HUES6 (cell line): Measurements from ENCODE around the gene MGLL.

Source experiments
- H3K27ac ChIP-seq: 2 replicates; pipeline ENCODE4 v1.7.0; 2013; ENCODE audit warnings: low read depth, mild to moderate bottlenecking, low read length, inconsistent platforms
- H3K27me3 ChIP-seq: 2 replicates; pipeline ENCODE4 v1.6.1; 2013; ENCODE audit warnings: low read length; ENCODE audit not compliant: control insufficient read depth, insufficient read depth
- H3K36me3 ChIP-seq: 2 replicates; pipeline ENCODE4 v1.6.1; 2013; ENCODE audit warnings: low read length; ENCODE audit not compliant: control insufficient read depth, insufficient read depth
- H3K4me1 ChIP-seq: 2 replicates; pipeline ENCODE4 v1.6.1; 2013; ENCODE audit warnings: low read length; ENCODE audit not compliant: control insufficient read depth, insufficient read depth
- H3K4me3 ChIP-seq: 2 replicates; pipeline ENCODE4 v1.5.1; 2013; ENCODE audit warnings: low read depth, low read length
- H3K9ac ChIP-seq: one replicate; pipeline ENCODE4 v1.6.1; 2013; ENCODE audit warnings: mild to moderate bottlenecking, low read length
- H3K9me3 ChIP-seq: 2 replicates; pipeline ENCODE4 v1.6.1; 2013; ENCODE audit warnings: low read depth, low read length; ENCODE audit not compliant: control insufficient read depth, insufficient read depth

Gene MGLL

GRCh38 chr3:127812151-127812550, 10.2 kb downstream of the MGLL start:
- no peak overlapping the region for H3K9ac ChIP-seq
- no peaks in the 10 kb centered on the region for H3K36me3 ChIP-seq
- H3K9me3 ChIP-seq: peaks cover 5% of the 10 kb centered on the region; the same call in 1 of the 2 replicates
- no peak overlapping the region for H3K27ac ChIP-seq
- H3K27me3 ChIP-seq: peaks cover 2% of the 10 kb centered on the region; the same call in 1 of the 2 replicates
- H3K4me3 ChIP-seq: no peak overlapping the region
- H3K4me1 ChIP-seq: no peaks in the 10 kb centered on the region

DNA sequence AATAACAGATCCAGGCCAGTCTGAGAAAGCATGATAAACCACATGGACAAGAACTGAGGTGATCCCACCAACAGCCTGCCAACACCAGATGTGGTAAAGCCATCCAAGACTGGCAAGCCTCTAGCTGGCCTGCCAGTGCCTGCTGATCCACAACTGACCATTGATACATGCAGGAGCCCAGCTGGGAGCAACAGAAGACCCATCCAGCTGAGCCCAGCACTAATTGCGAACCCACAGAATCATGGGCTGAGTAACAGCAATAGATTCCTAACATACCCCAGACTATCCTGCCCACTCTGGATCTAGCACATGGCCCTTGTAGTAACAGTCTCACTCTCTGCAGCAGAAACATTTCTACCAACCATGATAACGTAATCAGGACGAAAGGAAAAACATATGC, 10.6 kb downstream of the MGLL start:
- Histone ChIP-seq H3K9ac (no peak overlapping the region), H3K4me1 (no peaks in the 10 kb centered on the region), H3K9me3 (peaks cover 5% of the 10 kb centered on the region; the same call in 1 of the 2 replicates), H3K27ac (no peak overlapping the region), H3K27me3 (peaks cover 2% of the 10 kb centered on the region; the same call in 1 of the 2 replicates), H3K4me3 (no peak overlapping the region), H3K36me3 (no peaks in the 10 kb centered on the region)

DNA sequence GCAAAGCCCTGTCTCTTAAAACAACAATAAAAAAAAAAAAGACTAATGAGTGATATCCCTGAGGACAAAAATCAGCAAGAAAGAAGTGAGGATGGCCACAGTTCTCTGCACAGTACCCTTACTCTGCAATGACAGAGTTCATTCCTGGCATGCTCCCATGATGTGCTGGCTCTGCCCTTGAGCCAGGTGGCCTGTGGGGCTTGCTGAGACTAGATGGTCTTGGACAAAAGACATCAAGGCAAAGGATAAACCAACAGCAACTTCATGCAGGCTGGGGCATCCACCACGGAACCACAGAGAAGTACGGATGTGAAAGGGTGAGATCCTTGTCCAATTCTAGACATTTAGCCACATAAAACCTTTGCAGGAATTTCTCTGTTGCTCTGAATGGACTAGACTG, 12.7 kb downstream of the MGLL start:
- Histone ChIP-seq H3K4me1 (no peaks in the 10 kb centered on the region), H3K9me3 (no peaks in the 10 kb centered on the region), H3K4me3 (no peak overlapping the region), H3K9ac (no peak overlapping the region), H3K36me3 (no peaks in the 10 kb centered on the region), H3K27me3 (peaks cover 2% of the 10 kb centered on the region; the same call in 1 of the 2 replicates), H3K27ac (no peak overlapping the region)

DNA sequence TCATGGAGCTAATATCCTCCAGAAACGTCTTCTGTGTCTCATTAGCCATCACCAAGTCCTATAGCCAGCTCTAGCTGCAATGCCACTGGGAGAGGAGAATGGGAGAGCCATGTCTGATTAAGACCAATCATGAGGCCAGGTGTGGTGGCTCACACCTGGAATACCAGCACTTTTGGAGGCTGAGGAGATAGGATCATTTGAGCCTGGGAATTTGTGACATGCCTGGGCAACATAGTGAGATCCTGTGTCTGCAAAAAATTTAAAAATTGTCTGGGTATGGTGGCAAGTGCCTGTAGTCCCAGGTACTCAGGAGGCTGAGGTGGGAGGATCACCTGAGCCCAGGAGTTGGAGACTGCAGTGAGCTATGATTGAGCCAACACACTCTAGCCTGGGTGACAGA, 13.1 kb downstream of the MGLL start:
- no peaks in the 10 kb centered on the region for H3K9me3 ChIP-seq
- no peak overlapping the region for H3K9ac ChIP-seq
- no peaks in the 10 kb centered on the region for H3K36me3 ChIP-seq
- H3K4me3 ChIP-seq: no peak overlapping the region
- no peak overlapping the region for H3K27ac ChIP-seq
- peaks cover 2% of the 10 kb centered on the region; the same call in 1 of the 2 replicates for H3K27me3 ChIP-seq
- no peaks in the 10 kb centered on the region for H3K4me1 ChIP-seq

DNA sequence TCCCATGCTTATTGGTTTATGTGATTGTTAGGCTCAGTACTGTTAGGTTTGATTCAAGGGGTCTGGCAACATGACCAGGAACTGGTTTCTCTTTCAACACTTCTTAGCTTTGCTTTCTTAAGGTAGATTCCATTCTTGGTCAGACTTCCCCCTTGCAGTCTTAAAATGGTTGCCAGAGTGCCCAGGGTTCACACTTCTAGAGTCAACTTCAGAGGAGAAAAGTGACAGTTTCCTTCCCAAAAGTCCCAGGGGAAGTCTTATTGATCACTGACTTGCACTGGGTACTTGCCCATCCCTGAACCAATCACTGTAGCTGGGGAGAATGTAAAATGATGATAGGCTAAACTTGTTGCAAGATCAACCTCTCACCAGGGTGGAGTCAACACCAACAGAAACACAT, 14.1 kb downstream of the MGLL start:
- Histone ChIP-seq H3K9ac (no peak overlapping the region), H3K27ac (no peak overlapping the region), H3K9me3 (no peaks in the 10 kb centered on the region), H3K27me3 (peaks cover 2% of the 10 kb centered on the region; the same call in 1 of the 2 replicates), H3K36me3 (no peaks in the 10 kb centered on the region), H3K4me1 (no peaks in the 10 kb centered on the region), H3K4me3 (no peak overlapping the region)

GRCh38 chr3:127805026-127805753, 17.1 kb downstream of the MGLL start:
- Histone ChIP-seq H3K9ac (no peak overlapping the region), H3K27me3 (no peaks in the 10 kb centered on the region; the same call in 1 of the 2 replicates), H3K36me3 (no peaks in the 10 kb centered on the region), H3K4me3 (no peak overlapping the region), H3K4me1 (no peaks in the 10 kb centered on the region), H3K27ac (no peak overlapping the region), H3K9me3 (no peaks in the 10 kb centered on the region)

DNA sequence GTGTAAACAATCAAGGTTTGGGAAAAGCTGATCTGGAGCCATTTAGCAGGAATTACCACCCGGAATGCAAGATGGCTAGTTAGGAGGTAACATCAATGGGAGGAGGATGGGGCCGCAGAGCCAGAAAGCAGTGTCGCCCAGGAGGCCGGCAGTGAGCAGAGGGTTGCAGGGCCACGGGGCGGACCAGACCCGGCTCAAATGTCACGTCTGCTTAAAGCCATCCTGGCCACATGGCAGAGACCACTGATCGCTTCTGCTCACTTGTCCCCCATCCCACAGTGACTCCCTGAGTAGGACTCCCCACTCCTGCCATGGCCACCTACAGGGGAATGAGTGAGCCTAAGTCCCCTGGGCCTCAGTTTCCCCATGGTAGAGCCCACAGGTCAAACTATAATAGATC, 18.2 kb downstream of the MGLL start:
- Histone ChIP-seq H3K9ac (no peak overlapping the region), H3K27ac (no peak overlapping the region), H3K4me1 (no peaks in the 10 kb centered on the region), H3K4me3 (no peak overlapping the region), H3K9me3 (no peaks in the 10 kb centered on the region), H3K36me3 (no peaks in the 10 kb centered on the region), H3K27me3 (no peaks in the 10 kb centered on the region; the same call in 1 of the 2 replicates)

GRCh38 chr3:127803619-127804018, 18.7 kb downstream of the MGLL start:
- no peaks in the 10 kb centered on the region; the same call in 1 of the 2 replicates for H3K27me3 ChIP-seq
- H3K9ac ChIP-seq: no peak overlapping the region
- no peaks in the 10 kb centered on the region for H3K36me3 ChIP-seq
- no peaks in the 10 kb centered on the region for H3K9me3 ChIP-seq
- no peaks in the 10 kb centered on the region for H3K4me1 ChIP-seq
- H3K27ac ChIP-seq: no peak overlapping the region
- H3K4me3 ChIP-seq: no peak overlapping the region

- H3K27ac ChIP-seq: no peak overlapping the region
- H3K9ac ChIP-seq: no peak overlapping the region
- no peaks in the 10 kb centered on the region for H3K4me1 ChIP-seq
- H3K9me3 ChIP-seq: no peaks in the 10 kb centered on the region
- no peaks in the 10 kb centered on the region for H3K27me3 ChIP-seq
- no peak overlapping the region for H3K4me3 ChIP-seq
- no peaks in the 10 kb centered on the region for H3K36me3 ChIP-seq
These were observed 19.7 kb downstream of the MGLL start for GRCh38 chr3:127802606-127803005.

DNA sequence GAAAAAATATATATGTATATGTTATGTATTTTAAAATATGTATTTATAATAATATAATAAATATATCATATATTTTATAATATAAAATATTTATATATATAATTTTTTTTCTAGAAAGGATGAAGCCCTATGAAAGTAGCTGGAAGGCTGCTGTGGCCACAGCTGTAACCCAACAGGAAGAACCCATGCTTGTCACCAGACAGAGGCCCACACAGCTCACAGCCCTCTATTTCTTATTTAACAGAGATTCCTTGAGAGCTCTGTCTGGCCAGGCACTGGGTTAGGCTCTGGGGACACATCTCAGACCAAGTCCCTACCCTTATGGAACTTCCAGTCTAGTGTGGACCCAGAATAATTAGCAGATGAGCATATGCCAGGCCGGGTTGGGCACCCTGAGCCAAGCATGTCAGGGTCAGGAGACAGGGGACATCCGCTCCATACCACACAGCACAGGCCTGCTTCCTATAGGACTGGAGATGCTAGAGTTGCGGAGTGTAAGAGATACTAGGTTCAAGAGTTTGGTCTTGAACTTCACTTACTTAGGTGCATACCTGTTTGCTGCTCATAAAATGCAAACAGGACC, 20.5 kb downstream of the MGLL start:
- no peaks in the 10 kb centered on the region for H3K36me3 ChIP-seq
- no peak overlapping the region for H3K27ac ChIP-seq
- no peak overlapping the region for H3K9ac ChIP-seq
- H3K4me1 ChIP-seq: no peaks in the 10 kb centered on the region
- no peaks in the 10 kb centered on the region for H3K27me3 ChIP-seq
- no peaks in the 10 kb centered on the region for H3K9me3 ChIP-seq
- H3K4me3 ChIP-seq: no peak overlapping the region

DNA sequence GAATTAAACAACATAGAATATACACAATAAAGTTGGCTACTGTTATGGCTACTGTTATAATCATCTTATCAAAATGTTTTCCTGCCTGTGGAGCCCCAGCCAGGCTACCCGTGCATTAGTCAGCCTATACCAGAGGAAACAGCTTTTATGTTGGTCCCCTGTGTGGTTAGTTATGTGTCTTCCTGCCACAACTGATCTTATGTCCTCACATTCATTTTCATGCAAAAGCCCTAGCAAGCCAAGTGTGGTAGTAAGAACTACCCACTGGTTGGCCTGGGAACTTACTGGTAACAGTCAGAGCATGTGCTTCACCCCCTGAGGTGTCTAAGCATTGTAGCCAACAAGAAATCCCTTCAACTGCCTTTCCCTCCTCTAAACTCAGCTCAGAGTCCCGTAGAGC, 21.8 kb downstream of the MGLL start:
- no peaks in the 10 kb centered on the region for H3K36me3 ChIP-seq
- H3K9me3 ChIP-seq: no peaks in the 10 kb centered on the region
- H3K4me3 ChIP-seq: no peak overlapping the region
- H3K27me3 ChIP-seq: no peaks in the 10 kb centered on the region
- no peak overlapping the region for H3K9ac ChIP-seq
- no peaks in the 10 kb centered on the region for H3K4me1 ChIP-seq
- H3K27ac ChIP-seq: no peak overlapping the region
